Coronary artery (tissue), 2 donors: ENCODE results near the gene LINGO3.

Experiments
- DNase-seq: peaks from one replicate; pipeline ENCODE4 v3.0.0-alpha.2; 2017; ENCODE audit warnings: low spot score
- H3K27ac ChIP-seq, 2 donors: fragments of 200-600 bp; sonication (generic); one replicate each; pipeline ENCODE4 v1.5.1; 2016 to 2019
- H3K4me3 ChIP-seq: fragments of 200-600 bp; sonication (generic); 2 replicates; pipeline ENCODE4 v1.5.1; 2016; ENCODE audit warnings: mild to moderate bottlenecking, moderate library complexity
- TF ChIP-seq, protein P1 (sequence below): fragments of 200-600 bp; sonication (generic); IDR thresholded peaks from one replicate; pipeline ENCODE4 v1.5.1; 2019; ENCODE audit warnings: antibody characterized with exemption

The LINGO3 gene

DNA sequence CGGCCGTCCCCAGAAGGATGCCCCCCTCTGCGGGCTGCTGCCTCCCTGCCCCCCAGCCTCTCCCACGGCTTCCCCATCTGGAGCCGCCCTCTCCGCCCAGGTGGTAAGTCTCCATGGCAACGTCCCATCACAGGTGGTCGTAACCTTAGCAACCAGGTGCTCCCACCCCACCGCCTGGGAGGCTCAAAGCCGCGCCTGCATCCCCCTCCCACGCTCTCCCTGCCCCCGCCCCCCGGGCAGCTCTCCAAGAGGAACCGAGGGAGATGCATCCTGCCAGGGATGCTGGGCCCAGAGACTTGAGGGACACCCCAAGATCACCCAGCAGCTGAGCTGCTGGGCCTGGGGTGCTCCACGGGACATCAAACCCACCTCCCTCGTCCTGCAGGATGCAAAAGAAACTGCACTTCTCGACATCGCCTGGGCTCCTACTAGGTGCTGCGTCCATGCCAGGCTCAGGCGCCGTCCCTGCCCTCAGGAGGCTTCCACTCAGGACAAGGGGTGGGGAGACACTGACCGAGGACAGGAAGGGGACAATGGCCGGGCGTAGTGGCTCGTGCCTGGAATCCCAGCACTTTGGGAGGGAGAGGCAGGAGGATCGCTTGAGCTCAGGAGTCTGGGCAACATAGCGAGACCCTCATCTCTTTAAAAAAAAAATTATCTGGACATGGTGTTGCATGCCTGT, 5.0 kb upstream of the LINGO3 start:
- no peak overlapping the region for H3K27ac ChIP-seq
- TF ChIP-seq, protein P1, sequence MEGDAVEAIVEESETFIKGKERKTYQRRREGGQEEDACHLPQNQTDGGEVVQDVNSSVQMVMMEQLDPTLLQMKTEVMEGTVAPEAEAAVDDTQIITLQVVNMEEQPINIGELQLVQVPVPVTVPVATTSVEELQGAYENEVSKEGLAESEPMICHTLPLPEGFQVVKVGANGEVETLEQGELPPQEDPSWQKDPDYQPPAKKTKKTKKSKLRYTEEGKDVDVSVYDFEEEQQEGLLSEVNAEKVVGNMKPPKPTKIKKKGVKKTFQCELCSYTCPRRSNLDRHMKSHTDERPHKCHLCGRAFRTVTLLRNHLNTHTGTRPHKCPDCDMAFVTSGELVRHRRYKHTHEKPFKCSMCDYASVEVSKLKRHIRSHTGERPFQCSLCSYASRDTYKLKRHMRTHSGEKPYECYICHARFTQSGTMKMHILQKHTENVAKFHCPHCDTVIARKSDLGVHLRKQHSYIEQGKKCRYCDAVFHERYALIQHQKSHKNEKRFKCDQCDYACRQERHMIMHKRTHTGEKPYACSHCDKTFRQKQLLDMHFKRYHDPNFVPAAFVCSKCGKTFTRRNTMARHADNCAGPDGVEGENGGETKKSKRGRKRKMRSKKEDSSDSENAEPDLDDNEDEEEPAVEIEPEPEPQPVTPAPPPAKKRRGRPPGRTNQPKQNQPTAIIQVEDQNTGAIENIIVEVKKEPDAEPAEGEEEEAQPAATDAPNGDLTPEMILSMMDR, result no peak
- no peak for DNase-seq

DNA sequence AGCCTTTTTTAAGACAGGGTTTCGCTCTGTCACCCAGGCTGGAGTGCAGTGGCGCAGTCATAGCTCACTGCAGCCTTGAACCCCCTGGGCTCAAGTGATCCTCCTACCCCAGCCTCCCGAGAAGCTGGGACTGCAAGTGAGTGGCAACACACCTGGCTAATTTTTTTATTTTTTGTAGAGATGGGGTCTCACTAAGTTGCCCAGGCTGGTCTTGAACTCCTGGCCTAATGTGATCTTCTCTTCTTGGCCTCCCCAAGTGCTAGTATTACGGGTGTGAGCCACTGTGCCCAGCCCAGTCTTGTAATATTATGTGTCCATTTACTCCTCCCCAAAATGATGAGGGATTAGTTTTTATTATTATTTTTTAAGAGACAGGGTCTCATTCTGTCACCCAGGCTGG, 3.1 kb upstream of the LINGO3 start:
- TF ChIP-seq, protein P1, result no peak
- no peak for DNase-seq
- H3K4me3 ChIP-seq, result no peak overlapping the region
- no peak overlapping the region for H3K27ac ChIP-seq

More for the DNA sequence above, 5.0 kb upstream of the LINGO3 start:
- no peak overlapping the region for H3K4me3 ChIP-seq

DNA sequence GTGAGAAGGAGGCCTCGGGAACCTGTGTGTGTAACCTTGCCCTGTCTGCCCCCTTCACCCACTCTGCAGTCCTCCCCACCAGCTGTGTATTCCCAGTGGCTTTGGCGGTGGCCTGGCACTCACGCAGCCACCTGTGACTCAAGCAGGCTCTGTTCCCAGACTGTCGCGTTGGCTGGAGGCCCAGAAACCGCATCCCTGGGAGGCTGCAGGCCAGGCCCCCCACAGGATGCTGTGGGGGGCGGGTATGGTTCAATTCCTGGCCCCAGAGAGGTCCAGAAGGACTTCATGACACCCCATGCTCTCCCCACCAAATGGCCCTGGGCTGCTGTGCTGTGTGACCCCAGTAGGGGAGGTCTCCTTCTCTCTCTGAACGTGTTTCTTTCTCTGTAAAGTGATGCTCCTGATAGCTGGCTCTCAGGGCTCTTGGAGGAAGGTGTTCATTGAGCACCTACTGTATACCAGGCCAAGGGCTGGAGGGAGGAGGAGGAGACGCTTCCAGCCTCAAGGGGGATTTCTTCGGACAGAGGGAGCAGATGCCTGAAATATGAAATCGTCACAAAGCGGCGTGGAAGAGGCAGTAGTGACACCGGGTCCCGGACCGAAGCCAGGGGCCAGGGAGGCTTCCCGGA, 1.9 kb upstream of the LINGO3 start:
- TF ChIP-seq, protein P1, result no peak
- no peak overlapping the region for H3K27ac ChIP-seq
- no peak for DNase-seq
- H3K4me3 ChIP-seq, result no peak overlapping the region

DNA sequence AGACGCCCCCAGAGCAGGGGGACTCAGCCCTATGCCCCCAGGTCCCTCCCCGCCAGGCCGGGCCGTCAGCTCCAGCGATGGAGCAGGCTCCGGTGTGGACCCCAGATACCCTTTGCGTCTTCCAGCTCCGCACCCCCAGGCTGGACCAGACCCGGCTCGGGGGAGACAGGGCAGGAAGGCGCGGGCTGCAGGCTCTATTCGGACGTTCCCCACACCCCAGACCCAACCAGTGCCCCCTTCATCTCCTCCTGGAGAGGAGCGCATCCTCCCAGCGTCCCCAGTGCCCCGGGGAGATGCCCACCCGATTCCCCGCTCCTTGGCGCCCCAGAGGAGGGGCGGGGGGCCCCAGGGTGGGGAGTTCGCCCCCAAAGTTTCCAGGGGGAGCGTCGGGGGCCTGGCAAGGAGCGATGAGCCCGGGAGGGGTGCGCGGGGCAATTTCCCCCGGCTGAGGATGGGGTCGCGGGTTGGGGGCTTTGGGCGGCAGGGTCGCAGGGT, 389 bp downstream of the LINGO3 start:
- DNase-seq, result no peak
- peak overlapping the region; percentile 54 for H3K4me3 ChIP-seq

DNA sequence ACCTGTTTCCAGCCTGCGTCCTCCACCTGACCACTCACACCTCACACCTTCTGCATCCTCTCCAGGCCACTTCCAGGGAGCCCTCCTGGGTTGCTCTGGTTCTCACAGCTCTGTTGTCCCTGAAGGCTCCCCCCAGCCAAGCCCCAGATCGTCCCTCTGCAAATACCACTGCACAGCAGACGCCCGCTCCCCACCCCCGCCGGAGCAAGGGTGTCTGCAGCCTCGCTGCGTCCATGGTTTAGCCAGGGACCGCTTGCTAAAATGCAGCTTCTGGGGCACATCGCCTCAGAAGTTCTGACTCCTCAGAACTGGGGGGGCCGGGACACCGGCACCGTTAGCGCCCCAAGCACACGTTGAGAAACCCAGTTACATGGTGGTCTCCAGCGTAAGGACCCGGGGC, 983 bp downstream of the LINGO3 start:
- no peak overlapping the region for H3K27ac ChIP-seq
- no peak for DNase-seq
- H3K4me3 ChIP-seq, result no peak overlapping the region
- TF ChIP-seq, protein P1, result no peak

More for the DNA sequence above, 389 bp downstream of the LINGO3 start:
- TF ChIP-seq, protein P1, result no peak
- no peak overlapping the region for H3K27ac ChIP-seq

DNA sequence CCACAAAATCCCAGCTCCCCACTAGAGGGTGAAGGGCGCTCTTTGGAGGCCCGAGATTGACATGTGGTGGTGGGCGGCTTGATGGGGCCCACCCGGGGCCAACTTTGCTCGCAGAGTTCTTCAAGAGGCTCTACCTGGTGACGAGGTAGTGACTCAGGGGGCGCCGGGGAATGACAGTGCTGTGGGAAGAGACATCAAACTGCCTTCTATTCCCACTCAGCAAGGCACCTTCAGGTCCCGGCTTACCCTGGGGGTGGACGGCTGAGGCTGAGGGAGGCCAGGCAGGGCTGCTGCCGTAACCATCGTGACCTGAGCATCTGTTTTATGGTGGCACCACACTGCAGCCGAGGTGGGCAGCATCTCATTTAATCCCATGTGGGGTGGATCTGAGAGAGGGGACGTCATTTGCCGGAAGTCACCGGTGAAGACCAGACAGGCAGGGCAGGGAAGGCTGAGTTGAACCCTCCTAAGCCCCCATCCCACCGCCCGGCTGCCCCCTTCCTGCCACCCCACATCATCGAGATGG, 1.6 kb downstream of the LINGO3 start:
- Histone ChIP-seq H3K4me3 (no peak overlapping the region), H3K27ac (no peak overlapping the region)
- TF ChIP-seq, protein P1, result no peak
- DNase-seq, result no peak
